GM12801 (cell line): Measurements from ENCODE around the gene RAX2.

Experiments
- CTCF ChIP-seq: IDR thresholded peaks from one replicate; pipeline ENCODE4 v1.5.1; 2011; ENCODE audit warnings: control low read depth; ENCODE audit not compliant: insufficient read length; ENCODE audit errors: extremely low read depth

RAX2 gene

GRCh38 chr19:3733549-3734309 is 38.3 kb downstream of the RAX2 start:
- no peak for TF ChIP-seq CTCF

DNA sequence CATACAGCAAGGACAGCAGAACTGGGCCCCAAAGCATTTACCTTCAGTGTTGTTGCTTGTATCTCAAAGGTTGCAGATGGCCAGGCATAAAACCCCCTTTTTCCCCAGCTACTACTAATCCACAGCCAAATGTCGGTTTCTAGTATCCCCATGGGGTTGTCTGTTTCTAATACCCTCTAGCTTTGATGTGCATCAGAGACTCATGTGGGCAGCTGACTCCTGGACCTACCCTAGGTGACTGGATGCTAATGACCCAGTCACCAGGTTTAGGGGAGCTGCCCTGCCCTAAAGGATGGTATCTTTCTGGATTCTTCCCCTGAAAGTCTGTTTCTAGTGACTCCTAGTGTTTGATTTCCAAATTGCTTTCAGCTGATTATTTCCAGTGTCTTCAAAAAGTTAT is 39.9 kb downstream of the RAX2 start:
- TF ChIP-seq CTCF: no peak

DNA sequence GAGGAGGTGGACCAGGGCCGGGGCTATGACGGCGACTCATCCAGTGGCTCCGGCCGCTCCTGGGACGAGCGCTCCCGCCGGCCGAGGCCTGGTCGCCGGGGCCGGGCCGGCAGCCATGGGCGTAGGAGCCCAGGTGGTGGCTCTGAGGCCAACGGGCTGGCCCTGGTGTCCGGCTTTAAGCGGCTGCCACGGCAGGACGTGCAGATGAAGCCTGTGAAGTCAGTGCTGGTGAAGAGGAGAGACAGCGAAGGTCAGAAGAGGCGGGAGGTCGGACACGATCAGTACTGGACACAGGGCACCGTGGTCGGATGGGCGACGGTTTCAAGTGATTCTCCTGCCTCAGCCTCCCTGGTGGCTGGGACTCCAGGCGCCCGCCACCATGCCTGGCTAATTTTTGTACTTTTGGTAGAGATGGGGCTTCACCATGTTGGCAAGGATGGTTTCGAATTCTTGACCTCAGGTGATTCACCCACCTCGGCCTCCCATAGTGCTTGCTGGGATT is 41.5 kb downstream of the RAX2 start:
- no peak for TF ChIP-seq CTCF

DNA sequence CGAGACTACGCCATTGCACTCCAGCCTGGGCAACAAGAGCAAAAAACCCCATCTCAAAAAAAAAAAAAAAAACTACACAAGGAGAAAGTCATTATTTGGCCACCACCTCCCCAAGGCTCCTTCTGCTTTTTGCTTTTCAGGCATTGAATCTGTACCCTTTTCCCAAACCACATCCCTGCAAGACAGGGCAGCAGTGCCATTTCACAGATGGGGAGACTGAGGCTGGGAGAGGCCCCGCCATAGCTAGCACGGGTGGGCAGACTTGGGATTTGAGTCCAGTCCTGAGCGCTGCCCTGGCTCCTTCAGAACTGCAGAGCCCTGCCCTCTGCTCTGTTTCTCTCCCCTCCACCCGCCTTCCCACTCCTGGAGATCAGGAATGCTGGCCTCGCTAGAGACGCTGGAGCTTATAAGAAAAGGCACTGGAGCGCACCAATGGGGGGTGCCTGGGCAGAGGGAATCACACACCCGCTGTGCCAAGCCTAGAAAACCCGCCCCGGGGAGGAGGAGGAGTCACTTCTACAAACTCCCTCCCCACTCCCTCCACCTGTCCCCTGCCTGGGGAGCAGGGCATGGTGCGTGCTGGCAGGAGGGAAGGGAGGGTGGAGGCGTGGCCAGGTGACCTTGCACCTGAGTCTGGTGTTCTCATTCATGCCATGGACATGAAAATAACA is 46.3 kb downstream of the RAX2 start:
- no peak for TF ChIP-seq CTCF

DNA sequence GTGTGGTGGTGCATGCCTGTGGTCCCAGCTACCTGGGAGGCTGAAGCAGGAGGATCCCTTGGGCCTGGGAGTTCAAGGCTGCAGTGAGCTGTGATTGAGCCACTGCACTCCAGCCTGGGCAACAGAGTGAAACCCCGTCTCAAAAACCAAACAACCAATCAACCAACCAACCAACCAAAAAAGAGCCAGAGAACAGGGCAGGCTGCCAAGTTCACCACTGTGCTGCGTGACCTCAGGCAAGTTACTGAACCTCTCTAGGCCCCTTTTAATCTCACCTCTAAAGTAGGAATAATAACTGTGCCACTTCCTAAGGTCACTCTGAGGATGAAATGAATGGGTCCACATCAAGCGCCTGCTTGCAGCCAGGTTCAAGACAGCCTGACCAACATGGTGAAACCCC is 46.9 kb downstream of the RAX2 start:
- TF ChIP-seq CTCF: no peak

DNA sequence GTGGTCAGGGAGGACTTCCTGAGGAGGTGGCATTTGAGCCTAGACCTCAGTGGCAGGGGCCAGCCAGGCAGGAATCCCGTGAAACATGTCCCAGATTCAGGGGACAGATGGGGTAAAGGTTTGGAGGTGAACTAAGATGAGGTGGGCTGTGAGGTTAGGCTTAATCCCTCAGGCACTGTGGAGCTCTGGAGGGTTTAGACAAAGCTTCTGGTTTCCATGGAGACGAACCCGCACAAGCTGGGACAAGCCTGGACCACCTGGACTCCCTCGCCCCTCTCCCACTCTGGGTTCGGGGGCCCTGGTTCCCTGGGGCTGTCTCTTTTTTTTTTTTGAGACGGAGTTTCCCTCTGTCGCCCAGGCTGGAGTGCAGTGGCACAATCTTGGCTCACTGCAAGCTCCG is 48.1 kb downstream of the RAX2 start:
- TF ChIP-seq CTCF: no peak

- TF ChIP-seq CTCF: no peak
These were observed 48.9 kb downstream of the RAX2 start for GRCh38 chr19:3723110-3723488.
